Stimulated activated CD8-positive, alpha-beta memory T cell treated with anti-CD3 and anti-CD28 coated beads, Interleukin-4, amount 100 ng/mL, for 4 hours (primary cell): ENCODE measurements around the gene RGS13.

Source experiments
- DNase-seq, 2 donors: peaks; one replicate each; pipeline ENCODE4 v3.0.0-alpha.2; 2020; ENCODE audit warnings: low read depth in 2 of 2, low spot score in 1 of 2

RGS13 gene, protein sequence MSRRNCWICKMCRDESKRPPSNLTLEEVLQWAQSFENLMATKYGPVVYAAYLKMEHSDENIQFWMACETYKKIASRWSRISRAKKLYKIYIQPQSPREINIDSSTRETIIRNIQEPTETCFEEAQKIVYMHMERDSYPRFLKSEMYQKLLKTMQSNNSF

DNA sequence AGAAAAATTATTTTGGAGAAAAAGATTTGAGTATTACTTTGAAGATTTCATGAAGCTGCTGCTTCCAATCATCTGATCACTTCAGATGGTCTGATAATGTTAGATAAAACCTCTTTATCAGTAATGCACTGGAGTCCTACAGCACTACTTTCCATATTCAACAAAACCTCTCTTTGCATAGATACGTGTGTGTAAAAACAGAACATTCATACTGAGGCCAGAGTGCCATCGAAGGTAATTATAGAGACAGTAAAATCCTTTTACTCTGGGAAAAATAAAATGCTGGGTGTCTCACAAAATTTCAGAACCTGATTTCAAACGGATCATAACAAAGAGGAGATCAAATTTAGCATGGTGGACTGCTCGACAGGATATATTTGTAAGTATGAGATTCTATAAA is at the start of gene RGS13:
TSS of gene RGS13 (plus strand) at position 209 of the 400 bp plus-strand sequence. CDS start 8,188 bp downstream, outside the sequence.
- no peak for DNase-seq

DNA sequence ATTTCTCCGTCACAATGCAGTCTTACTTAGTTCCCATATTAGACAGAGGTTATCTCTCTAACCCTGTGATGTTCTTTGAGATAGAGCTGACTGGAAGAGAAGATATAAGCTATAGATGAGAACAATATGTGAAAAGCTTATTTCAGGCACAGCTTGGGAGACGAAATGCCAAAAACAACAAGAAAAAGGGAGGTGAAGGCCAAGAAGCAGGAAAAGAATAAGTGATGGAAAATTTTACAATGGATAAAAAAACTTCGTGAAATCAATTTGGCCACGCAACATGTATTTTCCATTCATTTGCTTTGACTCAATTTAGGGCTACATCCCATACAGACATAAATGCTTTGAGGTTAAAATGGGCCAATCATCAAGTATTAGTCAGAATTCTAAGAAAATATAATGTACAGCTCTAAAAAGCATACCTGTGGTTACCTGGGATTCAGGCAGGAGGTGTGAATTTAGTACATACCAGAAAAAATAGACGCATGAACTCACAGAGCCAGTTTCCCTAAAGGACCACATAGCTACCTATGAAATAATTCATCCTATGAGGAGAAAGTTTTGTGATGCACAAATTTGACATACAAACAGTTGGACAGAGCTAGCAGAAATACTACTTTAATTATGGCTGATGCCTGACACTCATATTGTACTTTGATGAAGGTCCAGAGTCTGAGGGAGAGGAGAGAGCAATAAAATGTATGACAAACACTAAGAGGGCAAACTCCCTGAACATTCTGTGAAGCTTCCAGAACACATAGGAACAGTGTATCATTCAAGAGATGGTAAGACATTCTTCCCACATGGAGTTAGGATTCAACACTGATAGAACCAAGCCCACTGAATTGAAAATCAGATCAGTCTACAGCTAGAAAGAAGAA is 48.3 kb upstream of the RGS13 start:
- DNase-seq = no peak

- no peak for DNase-seq
Measured at GRCh38 chr1:192588546-192588945, 47.4 kb upstream of the RGS13 start.

DNA sequence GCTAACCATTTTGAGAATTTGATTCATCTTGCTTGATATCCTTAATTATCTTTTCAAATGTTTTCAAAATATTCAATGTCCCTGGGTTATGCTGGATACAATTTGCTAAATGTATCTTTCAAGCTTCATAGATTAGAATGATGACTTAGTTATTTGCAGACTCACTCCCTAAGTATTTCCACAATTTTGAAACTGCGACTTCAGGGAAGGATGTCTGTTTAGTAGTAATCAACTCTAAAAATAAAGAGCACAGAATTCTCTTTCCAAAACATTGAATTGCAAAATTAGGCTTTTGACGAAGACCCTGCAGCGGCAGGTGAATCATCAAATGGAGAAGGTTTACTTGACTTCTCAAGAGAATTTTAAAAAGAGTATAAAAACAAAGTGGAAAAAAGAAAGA is 46.1 kb upstream of the RGS13 start:
- DNase-seq = no peak

DNA sequence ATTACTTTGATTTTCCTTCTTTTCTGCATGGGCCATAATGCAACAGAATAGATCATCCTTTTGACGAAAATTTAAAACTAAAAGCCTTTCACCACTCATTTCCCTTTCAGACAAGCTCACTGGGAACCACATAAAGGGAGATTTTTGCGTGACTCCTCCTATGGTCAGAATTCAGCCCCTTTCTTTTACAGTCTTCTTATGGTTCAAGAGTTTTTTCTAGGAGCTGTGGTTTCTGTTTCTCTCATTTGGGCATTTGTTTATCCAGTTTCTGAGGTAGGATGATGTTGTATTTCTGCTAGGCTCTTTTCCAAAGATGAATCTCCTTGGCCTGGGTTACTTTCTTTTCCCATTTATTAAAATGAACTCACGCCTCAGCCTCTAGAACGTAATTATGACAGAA is 43.4 kb upstream of the RGS13 start:
- DNase-seq = no peak

- no peak for DNase-seq
Measured at GRCh38 chr1:192592981-192593708, 42.8 kb upstream of the RGS13 start.

DNA sequence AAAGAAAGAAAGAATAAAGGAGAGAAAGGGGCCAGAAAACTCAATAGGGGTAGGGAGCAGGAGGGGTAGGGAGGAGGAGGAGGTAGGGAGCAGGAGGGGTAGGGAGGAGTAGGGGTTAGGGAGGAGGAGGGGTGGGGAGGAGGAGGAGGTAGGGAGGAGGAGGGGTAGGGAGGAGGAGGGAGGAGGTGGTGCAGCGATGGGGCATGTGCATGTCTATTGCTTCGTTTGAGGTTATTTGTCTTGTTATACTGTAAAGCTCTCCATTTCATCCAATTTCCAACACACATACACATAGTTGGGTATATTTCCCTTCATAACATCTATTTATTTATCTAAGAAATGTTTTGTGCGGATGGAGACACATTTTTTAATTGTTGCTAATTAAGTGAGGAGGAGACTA is 40.6 kb upstream of the RGS13 start:
- DNase-seq = no peak

DNA sequence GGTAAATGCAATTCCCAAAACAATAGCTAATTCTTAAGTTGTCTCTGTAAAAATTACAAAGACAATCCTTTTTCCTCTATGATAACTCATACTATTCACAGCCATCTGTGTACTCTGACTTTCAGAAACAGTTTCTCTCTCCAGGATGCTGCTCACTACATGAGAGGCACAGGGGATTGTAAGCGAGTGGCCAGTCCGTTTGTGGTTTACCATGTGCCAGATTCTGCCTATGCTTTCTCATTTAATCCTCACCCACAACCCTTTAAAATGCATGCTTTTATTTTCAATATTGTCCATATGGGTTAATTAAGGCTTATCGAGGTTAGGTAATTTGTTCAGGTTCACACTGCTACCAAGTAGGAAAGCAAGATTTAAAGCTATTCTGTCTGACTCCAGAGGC is 37.4 kb upstream of the RGS13 start:
- DNase-seq = no peak

DNA sequence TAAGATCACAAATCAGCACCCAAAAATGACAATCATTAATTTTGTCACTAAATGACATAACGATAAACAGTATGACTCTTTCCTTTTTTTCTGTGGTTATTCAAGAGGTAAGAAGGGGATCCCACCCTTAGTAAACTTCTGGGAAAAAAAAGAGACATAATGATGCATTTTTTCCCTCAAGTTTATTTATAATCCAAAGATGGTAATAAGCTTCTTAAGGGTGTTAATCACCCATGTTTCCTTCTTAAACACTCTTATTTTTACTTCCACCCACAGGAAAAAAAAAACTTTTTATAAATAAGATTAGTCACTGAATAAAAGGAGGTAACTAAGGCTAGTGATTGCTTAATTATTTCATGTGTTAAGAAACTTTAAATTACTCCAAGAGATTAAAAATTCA is 35.7 kb upstream of the RGS13 start:
- DNase-seq = no peak

DNA sequence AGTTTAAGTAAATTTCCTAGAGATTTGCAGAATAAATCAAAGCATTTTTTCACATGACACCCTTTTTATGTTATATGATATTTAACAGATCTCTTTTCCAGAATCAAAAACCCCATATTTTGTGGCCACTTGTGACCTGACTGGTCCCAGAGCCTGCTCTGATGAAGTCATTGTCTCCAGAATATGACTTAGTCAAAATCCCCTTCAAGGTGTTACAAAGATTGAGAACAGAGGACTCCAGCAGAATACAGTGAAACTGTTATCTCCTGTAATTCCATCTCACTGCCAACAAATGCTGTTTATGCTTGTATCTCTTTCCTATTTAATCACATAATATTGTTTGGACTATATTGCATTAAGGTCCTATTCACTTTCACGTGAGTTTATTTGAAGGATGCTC is 34.8 kb upstream of the RGS13 start:
- no peak for DNase-seq

- no peak for DNase-seq
Measured at GRCh38 chr1:192601567-192601966, 34.4 kb upstream of the RGS13 start.

DNA sequence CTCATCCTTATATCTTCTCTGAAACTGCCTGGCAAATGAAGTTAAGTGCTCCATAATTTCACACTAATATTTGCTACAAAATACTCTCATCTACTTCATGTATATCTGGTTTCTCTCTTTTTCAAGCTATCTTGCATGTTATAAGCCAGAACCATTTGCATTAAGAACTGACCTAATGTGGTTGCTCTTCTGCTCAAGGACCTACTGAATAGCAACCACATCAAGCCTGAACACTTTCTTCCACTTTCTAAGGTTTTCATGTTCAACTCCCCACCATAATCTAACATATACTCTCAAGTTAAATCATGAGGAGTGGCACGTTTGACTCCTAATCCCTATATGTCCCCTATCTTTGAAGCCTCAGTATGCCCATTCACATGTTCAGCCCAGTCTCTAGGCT is 33.2 kb upstream of the RGS13 start:
- no peak for DNase-seq

- no peak for DNase-seq
Measured at GRCh38 chr1:192603218-192603787, 32.6 kb upstream of the RGS13 start.

DNA sequence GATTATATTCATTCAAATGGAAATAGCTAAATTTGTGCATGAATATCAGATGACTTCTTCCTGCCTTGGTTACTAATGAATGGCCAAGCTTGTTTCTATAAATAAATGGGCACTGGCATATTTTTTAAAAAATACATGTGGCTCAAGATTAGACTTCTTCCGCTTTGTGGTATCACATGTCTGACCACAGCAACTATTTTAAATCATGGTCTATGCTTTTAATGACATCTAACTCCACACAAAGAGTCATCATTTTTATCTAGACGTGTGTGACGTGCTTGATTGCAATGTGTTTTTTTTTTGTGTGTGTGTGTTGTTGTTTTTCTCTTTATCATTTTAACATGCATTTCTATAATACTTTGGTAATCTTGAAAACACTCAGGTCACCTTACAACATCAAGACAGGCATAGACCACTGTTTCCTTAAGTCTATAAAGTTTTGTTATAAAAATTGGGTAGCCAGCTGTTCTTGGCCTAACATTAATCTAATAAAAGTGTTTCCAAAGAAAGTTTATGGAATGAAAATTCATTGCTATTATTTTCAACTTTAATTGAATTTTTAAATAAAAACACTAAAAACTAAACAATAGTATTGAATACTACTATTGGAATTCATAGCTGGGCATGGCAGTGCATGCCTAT is 30.8 kb upstream of the RGS13 start:
- no peak for DNase-seq

DNA sequence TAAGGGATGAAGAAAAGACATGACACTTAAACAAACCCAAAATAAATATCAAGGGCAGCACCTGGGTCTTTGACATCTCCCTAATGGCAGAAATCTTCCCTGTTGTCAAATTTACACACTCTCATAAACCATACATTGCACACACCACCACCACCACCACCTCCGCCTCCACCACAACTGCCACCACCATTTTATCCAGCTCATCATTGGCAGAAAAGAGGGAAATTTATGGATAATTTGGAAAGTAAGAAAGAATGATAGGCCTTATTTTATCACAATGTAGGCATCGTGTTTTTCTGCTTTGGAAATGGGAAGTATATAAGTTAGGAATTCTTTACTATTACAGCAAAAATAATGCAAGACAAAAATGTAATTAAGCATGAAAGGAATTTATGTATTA is 27.3 kb upstream of the RGS13 start:
- no peak for DNase-seq

GRCh38 chr1:192609110-192610079 is 26.6 kb upstream of the RGS13 start:
- peak; percentile 8 to 37 for DNase-seq

GRCh38 chr1:192610112-192610889 is 25.6 kb upstream of the RGS13 start:
- no peak for DNase-seq

- no peak for DNase-seq
Measured at GRCh38 chr1:192615055-192615454, 20.9 kb upstream of the RGS13 start.

DNA sequence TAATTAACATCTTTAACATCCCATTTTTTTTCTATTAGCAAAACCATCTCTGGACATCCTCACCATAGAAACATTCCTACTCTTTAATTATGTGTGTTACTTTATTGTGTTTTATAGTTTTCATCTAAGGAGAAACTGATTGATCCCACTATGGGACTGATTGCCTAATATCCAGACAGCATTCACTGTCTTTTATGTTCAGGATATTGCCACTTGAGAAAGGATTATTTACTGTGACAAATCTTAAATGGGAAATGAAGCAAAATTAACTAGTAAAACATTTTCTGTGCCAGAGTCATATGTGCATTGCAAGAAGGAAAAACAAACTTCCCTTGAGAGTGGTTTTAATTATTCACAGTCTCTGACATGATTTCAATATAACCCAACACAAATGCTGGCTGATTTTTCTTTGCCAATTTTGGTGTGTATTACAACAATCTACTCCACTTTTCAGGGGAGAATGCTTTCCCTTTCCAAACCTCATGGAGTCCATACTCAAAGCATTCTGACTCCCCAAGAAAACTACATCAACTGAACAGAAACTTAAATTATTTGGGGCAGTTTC is 15.8 kb upstream of the RGS13 start:
- DNase-seq = no peak
